HG02938 (cell line): ENCODE data around the gene POMP.
"Not testable (repeated sequence)": the region's sequence is repeated elsewhere in the genome, so short reads cannot be mapped to it uniquely, and the experiment has no call there.

Experiments
- ATAC-seq: cut with Tn5 transposase; IDR thresholded peaks from one replicate; pipeline ENCODE4 v1.9.1; 2021; ENCODE audit warnings: mild to moderate bottlenecking, moderate library complexity; ENCODE audit not compliant: unreplicated experiment

POMP gene

GRCh38 chr13:28637714-28638355 lies 21.1 kb upstream of the POMP start:
- no peak for ATAC-seq

GRCh38 chr13:28638756-28639155 lies 20.2 kb upstream of the POMP start:
- ATAC-seq: no peak

- peak; percentile 16 for ATAC-seq
These were observed 17.9 kb upstream of the POMP start for GRCh38 chr13:28640861-28641599.

- ATAC-seq: peak; percentile 70
These were observed 17.4 kb upstream of the POMP start for GRCh38 chr13:28641600-28641926.

GRCh38 chr13:28650284-28650683 lies 8.6 kb upstream of the POMP start:
- ATAC-seq: no peak

GRCh38 chr13:28651810-28652401 lies 7.0 kb upstream of the POMP start:
- no peak for ATAC-seq

GRCh38 chr13:28653111-28653510 lies 5.8 kb upstream of the POMP start:
- ATAC-seq: no peak

- ATAC-seq: no peak
These were observed 4.7 kb upstream of the POMP start for GRCh38 chr13:28654276-28654675.

GRCh38 chr13:28655561-28655960 lies 3.4 kb upstream of the POMP start:
- ATAC-seq: no peak

- ATAC-seq: no peak
These were observed 969 bp upstream of the POMP start for GRCh38 chr13:28657784-28658538.

GRCh38 chr13:28658539-28658795 lies 463 bp upstream of the POMP start:
- peak; percentile 18 for ATAC-seq

GRCh38 chr13:28659621-28659970 lies 666 bp downstream of the POMP start:
- peak; percentile 42 for ATAC-seq

GRCh38 chr13:28666897-28667488 lies 8.1 kb downstream of the POMP start:
- no peak for ATAC-seq

- ATAC-seq: no peak
These were observed 12.3 kb downstream of the POMP start for GRCh38 chr13:28671126-28671792.

- ATAC-seq: no peak
These were observed 19.9 kb downstream of the POMP start for GRCh38 chr13:28678809-28679208.

- no peak for ATAC-seq
These were observed 20.7 kb downstream of the POMP start for GRCh38 chr13:28679628-28680027.

- ATAC-seq: no peak
These were observed 21.6 kb downstream of the POMP start for GRCh38 chr13:28680541-28680940.

GRCh38 chr13:28683169-28683568 lies 24.2 kb downstream of the POMP start:
- ATAC-seq: not testable (repeated sequence)

- no peak for ATAC-seq
These were observed 25.3 kb downstream of the POMP start for GRCh38 chr13:28684257-28684656.

- no peak for ATAC-seq
These were observed 26.2 kb downstream of the POMP start for GRCh38 chr13:28685114-28685513.

GRCh38 chr13:28685892-28686291 lies 27.0 kb downstream of the POMP start:
- no peak for ATAC-seq
